GM23338 (cell line): ENCODE data around the gene TGFBI.

Experiments
- CTCF ChIP-seq, 2 experiments: fragments of 200-600 bp in 1 of 2; sonication (generic) in 1 of 2; conservative IDR thresholded peaks; 2 replicates each; pipeline versions ENCODE4 v1.5.1 to v1.6.1; 2016 to 2017; ENCODE audit warnings: antibody characterized with exemption in 2 of 2, low read depth in 2 of 2, mild to moderate bottlenecking in 2 of 2, moderate library complexity in 1 of 2
- POLR2AphosphoS5 ChIP-seq: IDR thresholded peaks from 2 replicates; pipeline ENCODE4 v1.6.1; 2016; ENCODE audit warnings: antibody characterized with exemption, low read depth
- REST ChIP-seq: IDR thresholded peaks from one replicate; pipeline ENCODE4 v1.6.1; 2018; ENCODE audit warnings: antibody characterized with exemption; ENCODE audit not compliant: unreplicated experiment

GRCh38 chr5:135985951-135986350 lies 42.8 kb upstream of the TGFBI start:
- TF ChIP-seq CTCF (conservative IDR thresholded peaks at IDR 0.05; ENCODE audit: low read depth in 2 of 2) (no peak), REST (no peak), POLR2AphosphoS5 (no peak)
